NT2/D1 (cell line): ENCODE results near the gene TAC4.

Experiments
- SUZ12 ChIP-seq: IDR thresholded peaks from 2 replicates; pipeline ENCODE4 v1.6.1; 2011; ENCODE audit not compliant: insufficient read length, insufficient read depth; ENCODE audit errors: extremely low read depth
- YY1 ChIP-seq: IDR thresholded peaks from 2 replicates; pipeline ENCODE4 v1.6.1; 2011; ENCODE audit not compliant: insufficient read length, insufficient read depth
- ZNF274 ChIP-seq: IDR thresholded peaks from 2 replicates; pipeline ENCODE4 v1.6.1; 2011; ENCODE audit warnings: mild to moderate bottlenecking, low read depth, low read length

- TF ChIP-seq SUZ12 (no peak), ZNF274 (no peak), YY1 (no peak)
Measured at GRCh38 chr17:49819138-49819537, 28.7 kb downstream of the TAC4 start.
